H1 (cell line): ENCODE results near the gene INPP5E. TPM values are rescaled to one million over a fixed set of nuclear protein-coding genes. Genes with fewer than 3 reads are reported as not detected.

Experiments used
- CTCF ChIA-PET: fragments of 300-600 bp; sonication (Branson Sonifier 250); formaldehyde crosslinking; loops from one replicate; lab custom pipeline; 2021; ENCODE audit not compliant: partially characterized antibody; lab: Charles Lee
- POLR2A ChIA-PET: fragments of 300-600 bp; sonication (Branson Sonifier 250); formaldehyde crosslinking; loops from one replicate; lab custom pipeline; 2021; ENCODE audit warnings: inconsistent platforms; ENCODE audit not compliant: partially characterized antibody; lab: Charles Lee
- DNase-seq, 2 experiments: peaks; one replicate each; pipeline versions ENCODE4 v3.0.0 to v3.0.0-alpha.2; 2010 to 2022; ENCODE audit warnings: low spot score in 2 of 2, low read depth in 1 of 2, mixed read lengths in 1 of 2
- FAIRE-seq: peaks from 2 replicates; lab custom pipeline; 2011; peaks lifted over from hg19 to GRCh38; lab: Jason Lieb, UNC
- H2AFZ ChIP-seq: 2 replicates; pipeline ENCODE4 v1.8.1; 2012; ENCODE audit warnings: low read length, inconsistent platforms
- H2AK5ac ChIP-seq: 2 replicates; pipeline ENCODE4 v1.6.1; 2013; ENCODE audit warnings: low read depth, low read length
- H2BK120ac ChIP-seq: replicated peaks from 2 replicates; pipeline ENCODE3; 2013; ENCODE audit warnings: low read depth, low read length, inconsistent platforms
- H2BK12ac ChIP-seq: 2 replicates; pipeline ENCODE4 v1.6.1; 2013; ENCODE audit warnings: low read depth, low read length
- H2BK15ac ChIP-seq: 2 replicates; pipeline ENCODE4 v1.6.1; 2013; ENCODE audit warnings: low read length
- H2BK20ac ChIP-seq: 2 replicates; pipeline ENCODE4 v1.6.1; 2013; ENCODE audit warnings: low read length
- H2BK5ac ChIP-seq: 2 replicates; pipeline ENCODE4 v1.6.1; 2013; ENCODE audit warnings: low read depth, low read length
- H3K14ac ChIP-seq: 2 replicates; pipeline ENCODE4 v1.6.1; 2013; ENCODE audit warnings: inconsistent platforms; ENCODE audit not compliant: insufficient read length
- H3K18ac ChIP-seq: 2 replicates; pipeline ENCODE4 v1.6.1; 2013; ENCODE audit warnings: low read length; ENCODE audit errors: extremely low read depth
- H3K23ac ChIP-seq: 2 replicates; pipeline ENCODE4 v1.6.1; 2013; ENCODE audit warnings: inconsistent platforms; ENCODE audit not compliant: insufficient read length
- H3K23me2 ChIP-seq: 2 replicates; pipeline ENCODE4 v1.6.1; 2013; ENCODE audit warnings: low read depth, low read length
- H3K27ac ChIP-seq: 2 replicates; pipeline ENCODE4 v1.6.1; 2011; ENCODE audit warnings: low read depth, low read length, inconsistent platforms
- H3K27me3 ChIP-seq, 4 experiments: replicated peaks in 1 of 4; 1 replicate in 1 of 4; 2 replicates in 3 of 4; pipeline versions ENCODE4 v1.6.1 to v1.8.1; 2011 to 2013; ENCODE audit warnings: low read length in 3 of 4, mild to moderate bottlenecking in 3 of 4, inconsistent platforms in 2 of 4, mixed read lengths in 2 of 4, moderate library complexity in 1 of 4; ENCODE audit not compliant: control insufficient read depth in 3 of 4, insufficient read depth in 3 of 4; ENCODE audit errors: extremely low read depth in 1 of 4
- H3K36me3 ChIP-seq, 4 experiments: 2 replicates each; pipeline versions ENCODE4 v1.6.1 to v1.8.1; 2011 to 2013; ENCODE audit warnings: mild to moderate bottlenecking in 4 of 4, low read length in 3 of 4, moderate library complexity in 2 of 4, control low read depth in 1 of 4, inconsistent platforms in 1 of 4; ENCODE audit not compliant: insufficient read depth in 4 of 4, control insufficient read depth in 2 of 4
- H3K4ac ChIP-seq: replicated peaks from 2 replicates; pipeline ENCODE3; 2013; ENCODE audit warnings: low read length, low read depth, mixed read lengths, inconsistent platforms; ENCODE audit not compliant: insufficient read length
- H3K4me1 ChIP-seq, 4 experiments: replicated peaks in 1 of 4; 1 replicate in 1 of 4; 2 replicates in 3 of 4; pipeline versions ENCODE4 v1.6.1 to v1.8.1; 2011 to 2013; ENCODE audit warnings: low read length in 3 of 4, inconsistent platforms in 2 of 4, mixed read lengths in 1 of 4; ENCODE audit not compliant: insufficient read depth in 4 of 4, control insufficient read depth in 3 of 4
- H3K4me2 ChIP-seq, 2 experiments: 2 replicates each; pipeline versions ENCODE4 v1.6.1 to v1.8.1; 2011 to 2013; ENCODE audit warnings: low read depth in 2 of 2, low read length in 2 of 2, control low read depth in 1 of 2, inconsistent platforms in 1 of 2, mild to moderate bottlenecking in 1 of 2; ENCODE audit not compliant: insufficient read depth in 1 of 2
- H3K4me3 ChIP-seq, 4 experiments: fragments of 200-600, 300-600 bp in 1 of 4; sonication (generic), shearing (Covaris generic), sonication (Bioruptor Twin) in 1 of 4; 2 replicates each; pipeline versions ENCODE4 v1.5.1 to v1.8.1; 2011 to 2016; ENCODE audit warnings: low read length in 4 of 4, low read depth in 3 of 4, control low read depth in 2 of 4, inconsistent platforms in 2 of 4, mild to moderate bottlenecking in 2 of 4, mixed read lengths in 1 of 4, moderate library complexity in 1 of 4; ENCODE audit not compliant: insufficient read depth in 2 of 4; ENCODE audit errors: extremely low read depth in 1 of 4
- H3K56ac ChIP-seq: replicated peaks from 2 replicates; pipeline ENCODE3; 2013; ENCODE audit warnings: low read depth, mild to moderate bottlenecking, mixed read lengths, low read length, inconsistent platforms; ENCODE audit not compliant: insufficient read length
- H3K79me1 ChIP-seq: 2 replicates; pipeline ENCODE4 v1.6.1; 2013; ENCODE audit warnings: low read depth, low read length, control low read depth
- H3K79me2 ChIP-seq, 2 experiments: 2 replicates each; pipeline versions ENCODE4 v1.6.1 to v1.8.1; 2012 to 2013; ENCODE audit warnings: low read length in 2 of 2, mild to moderate bottlenecking in 2 of 2, inconsistent platforms in 1 of 2; ENCODE audit not compliant: insufficient read depth in 2 of 2, control insufficient read depth in 1 of 2
- H3K9ac ChIP-seq, 4 experiments: replicated peaks in 1 of 4; 1 replicate in 1 of 4; 2 replicates in 3 of 4; pipeline versions ENCODE4 v1.6.1 to v1.8.1; 2011 to 2013; ENCODE audit warnings: low read depth in 3 of 4, low read length in 3 of 4, control low read depth in 2 of 4, mild to moderate bottlenecking in 2 of 4, moderate library complexity in 2 of 4, inconsistent platforms in 1 of 4; ENCODE audit errors: extremely low read depth in 1 of 4
- H3K9me3 ChIP-seq, 2 experiments: 2 replicates each; pipeline versions ENCODE4 v1.6.1 to v1.8.1; 2012 to 2013; ENCODE audit warnings: mild to moderate bottlenecking in 2 of 2, moderate library complexity in 2 of 2, control low read depth in 1 of 2, inconsistent platforms in 1 of 2, low read depth in 1 of 2, low read length in 1 of 2, mixed read lengths in 1 of 2; ENCODE audit not compliant: insufficient read depth in 2 of 2
- H4K20me1 ChIP-seq, 2 experiments: replicated peaks in 1 of 2; 2 replicates each; pipeline versions ENCODE3 to v1.8.1; 2011 to 2013; ENCODE audit warnings: inconsistent platforms in 2 of 2, low read length in 2 of 2, mild to moderate bottlenecking in 1 of 2; ENCODE audit not compliant: insufficient read depth in 2 of 2, control insufficient read depth in 1 of 2
- H4K5ac ChIP-seq: 2 replicates; pipeline ENCODE4 v1.6.1; 2013; ENCODE audit warnings: low read length, low read depth, mixed read lengths, inconsistent platforms; ENCODE audit not compliant: insufficient read length
- H4K8ac ChIP-seq: 2 replicates; pipeline ENCODE4 v1.8.0; 2013; ENCODE audit warnings: mild to moderate bottlenecking, moderate library complexity, low read length, inconsistent platforms; ENCODE audit not compliant: insufficient read depth; ENCODE audit errors: extremely low read depth
- H4K91ac ChIP-seq: replicated peaks from 2 replicates; pipeline ENCODE3; 2013; ENCODE audit warnings: low read length, mixed read lengths, inconsistent platforms; ENCODE audit not compliant: insufficient read length
- BCL11A ChIP-seq, 2 experiments: IDR thresholded peaks; one replicate each; pipeline ENCODE4 v1.6.1; 2011; ENCODE audit warnings: low read depth in 2 of 2, low read length in 2 of 2, mild to moderate bottlenecking in 2 of 2
- EZH2 ChIP-seq: fragments of 200-600 bp; sonication (generic); IDR thresholded peaks from 2 replicates; pipeline ENCODE4 v1.7.1; 2012; ENCODE audit warnings: low read depth, mild to moderate bottlenecking, moderate library complexity, low read length, inconsistent platforms; ENCODE audit not compliant: severe bottlenecking
- JUN ChIP-seq: IDR thresholded peaks from 2 replicates; pipeline ENCODE4 v1.6.1; 2011; ENCODE audit warnings: low read depth, mild to moderate bottlenecking, improper control_type of control experiment, low read length
- YY1 ChIP-seq: IDR thresholded peaks from 2 replicates; pipeline ENCODE4 v1.6.1; 2011; ENCODE audit warnings: low read depth, mild to moderate bottlenecking, low read length
- WGBS, 2 experiments: shearing (Covaris generic) in 1 of 2; methylation state at CpG; one replicate each; pipeline versions ENCODE4 v1.1.6 to v1.1.7; 2013 to 2015; ENCODE audit warnings: low lambda C conversion rate in 2 of 2, mixed read lengths in 2 of 2, inconsistent platforms in 1 of 2, low coverage in 1 of 2, missing lambda C conversion rate in 1 of 2; ENCODE audit not compliant: insufficient replicate concordance in 2 of 2, insufficient coverage in 1 of 2, insufficient read length in 1 of 2; ENCODE audit errors: extremely low coverage in 1 of 2, missing lambda C conversion rate in 1 of 2; 5-methylcytosine and 5-hydroxymethylcytosine counted together
- polyA plus RNA-seq, 7 experiments: library from polyadenylated mRNA; depleted of rRNA in 3 of 7; stranded (reverse) in 5 of 7; unstranded in 2 of 7; fragments of >200 nt in 5 of 7; fragments of 200-250 nt in 2 of 7; gene quantifications; 1 replicate in 5 of 7; 2 replicates in 1 of 7; 4 replicates in 1 of 7; pipeline versions ENCODE4 v1.2.1 to v1.2.3, GENCODE V29; 2011 to 2013; ENCODE audit warnings: missing spikeins in 2 of 7, mixed read lengths in 2 of 7
- total RNA-seq: library from RNA; stranded (reverse); fragmentation: NEBNext Ultra II Directional; extraction: Animal tissue kit (Norgen Biotek cat#: 25700); gene quantifications from 2 replicates; pipeline ENCODE4 v1.2.1, GENCODE V29; 2021

The INPP5E gene
- total and polyA plus RNA-seq, 2 of the 8 experiments (the other 6 are each of a cell fraction or from before 2014, with no cell fraction given), result 8.7 to 11.3 TPM

DNA sequence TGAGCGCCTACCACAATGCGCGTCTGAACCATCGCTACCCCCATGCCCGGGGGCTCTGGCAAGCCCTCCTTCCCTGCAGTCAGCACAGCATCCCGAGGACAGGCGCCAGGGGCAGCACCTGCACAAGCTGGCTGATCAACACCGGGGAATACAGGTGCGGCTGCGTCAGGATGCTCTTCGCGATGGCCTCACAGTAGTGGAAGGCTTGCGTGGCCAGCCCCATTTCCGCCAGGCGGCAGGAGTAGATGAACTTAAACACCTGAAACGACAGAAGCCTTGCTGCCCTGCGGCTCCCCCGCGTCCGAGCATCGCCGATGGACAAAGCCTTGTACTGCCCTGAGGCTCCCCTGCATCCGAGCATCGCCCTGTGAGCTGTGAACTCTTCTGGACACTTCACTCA, 17.7 kb upstream of the INPP5E start:
- H2AK5ac ChIP-seq, result no peak overlapping the region
- H4K5ac ChIP-seq, result no peak overlapping the region
- H3K4me3 ChIP-seq, result no peak overlapping the region
- H3K4me1 ChIP-seq, result no peaks in the 10 kb centered on the region
- H2BK20ac ChIP-seq, result no peak overlapping the region
- TF ChIP-seq BCL11A (IDR thresholded peaks at IDR 0.05; ENCODE audit: low read depth in 2 of 2, low read length in 2 of 2) (no peak), EZH2 (no peak), YY1 (no peak), JUN (no peak)
- H3K18ac ChIP-seq, result no peak overlapping the region
- ChIA-PET CTCF (interaction anchor here (1.2 to 1.8 kb wide), 2 partner anchors 13 to 32 kb away, joined by 4 read pairs; no protein-coding TSS in a partner anchor), POLR2A (interaction anchor here (1.2 to 1.6 kb wide), 4 partner anchors 13 to 68 kb away, joined by 3 to 6 read pairs (median 4); partner anchors contain the start of genes ENTR1 and PMPCA)
- no peak overlapping the region for H4K91ac ChIP-seq
- no peaks in the 10 kb centered on the region for H3K27me3 ChIP-seq
- no peak overlapping the region for H3K27ac ChIP-seq
- WGBS, 2 experiments, result 94% methylated on average over 21 of the region's 24 CpGs; no CpG with 5 or more reads in 1 of the 2 experiments
- H2BK12ac ChIP-seq, result no peak overlapping the region
- no peak overlapping the region for H3K23ac ChIP-seq
- no peaks in the 10 kb centered on the region for H3K9me3 ChIP-seq
- H3K79me2 ChIP-seq, result no peaks in the 10 kb centered on the region
- no peak overlapping the region for H4K8ac ChIP-seq
- H3K4ac ChIP-seq, result no peak overlapping the region
- no peak overlapping the region for H2BK15ac ChIP-seq
- no peak overlapping the region for H3K4me2 ChIP-seq
- no peak overlapping the region for H2BK120ac ChIP-seq
- no peaks in the 10 kb centered on the region; the same call in 1 of the 2 replicates for H3K79me1 ChIP-seq
- H2AFZ ChIP-seq, result no peak overlapping the region
- no peak overlapping the region for H3K56ac ChIP-seq
- no peak overlapping the region for H2BK5ac ChIP-seq
- H3K9ac ChIP-seq, result no peak overlapping the region
- peaks cover 6 to 21% of the 10 kb centered on the region in 2 experiments for H4K20me1 ChIP-seq
- H3K23me2 ChIP-seq, result no peaks in the 10 kb centered on the region
- no peak for FAIRE-seq
- H3K36me3 ChIP-seq, result peaks cover 31 to 68% (median 63%) of the 10 kb centered on the region in 4 experiments
- no peak overlapping the region for H3K14ac ChIP-seq
- DNase-seq, result no peak
